K562 (cell line): ENCODE results near the gene PPIL4. TPM values are rescaled to one million over a fixed set of nuclear protein-coding genes. Genes with fewer than 3 reads are reported as not detected.
A peak's percentile ranks its signal among the peaks of the same experiment; 100 is the strongest.

Source experiments
- ATAC-seq: fragments of 200-7000 bp; cut with Tn5 transposase; 3 replicates; pipeline ENCODE4 v1.9.1; 2020; ENCODE audit warnings: moderate library complexity
- BruUV-seq: library from RNA; stranded (reverse); fragments of 400-500 nt; replicated peaks from 2 replicates; lab custom pipeline; 2021; lab: Mats Ljungman, UMichigan
- CTCF ChIA-PET: fragments of 300-600 bp; formaldehyde crosslinking; extraction: SDS; loops from one replicate; lab custom pipeline; 2021; ENCODE audit warnings: low intra/inter-chr PET ratio; lab: Yijun Ruan, JAX
- POLR2A ChIA-PET: fragments of 300-600, 350-650 bp; sonication (Branson Sonifier 250); formaldehyde crosslinking; extraction: SDS; loops from one replicate; lab custom pipeline; 2021; ENCODE audit warnings: antibody characterized with exemption, inconsistent platforms; lab: Yijun Ruan, JAX
- DNase-seq, 4 experiments: peaks; one replicate each; pipeline versions ENCODE4 v3.0.0 to v3.0.0-alpha.2; 2011 to 2018; ENCODE audit warnings: low spot score in 3 of 4, mixed read lengths in 3 of 4; ENCODE audit errors: extremely low read depth in 1 of 4
- FAIRE-seq: peaks from 2 replicates; lab custom pipeline; 2011; peaks lifted over from hg19 to GRCh38; lab: Jason Lieb, UNC
- H2AFZ ChIP-seq: 2 replicates; pipeline ENCODE4 v1.6.0; 2011; ENCODE audit warnings: low read depth, low read length, control low read depth, inconsistent platforms
- H3K27ac ChIP-seq: fragments of 200-600 bp; 3 replicates; pipeline ENCODE4 v1.8.0; 2011; ENCODE audit warnings: low read depth, mild to moderate bottlenecking, control low read depth, inconsistent platforms, low read length, moderate library complexity, mixed read lengths; ENCODE audit errors: extremely low read depth
- H3K27me3 ChIP-seq, 2 experiments: fragments of 300-600 bp in 1 of 2; 2 replicates in 1 of 2; 3 replicates in 1 of 2; pipeline versions ENCODE4 v1.6.0 to v1.8.0; 2011; ENCODE audit warnings: inconsistent platforms in 2 of 2, low read length in 2 of 2, mild to moderate bottlenecking in 1 of 2, mixed read lengths in 1 of 2, moderate library complexity in 1 of 2; ENCODE audit not compliant: control insufficient read depth in 2 of 2, insufficient read depth in 2 of 2
- H3K36me3 ChIP-seq: fragments of 300-600 bp; 3 replicates; pipeline ENCODE4 v1.8.0; 2011; ENCODE audit warnings: mild to moderate bottlenecking, low read length, inconsistent platforms; ENCODE audit not compliant: control insufficient read depth, insufficient read depth
- H3K4me1 ChIP-seq, 2 experiments: fragments of 200-600 bp in 1 of 2; replicated peaks in 1 of 2; 2 replicates in 1 of 2; 3 replicates in 1 of 2; pipeline versions ENCODE4 v1.5.1 to v1.8.0; 2011; ENCODE audit warnings: inconsistent platforms in 2 of 2, low read length in 2 of 2, mild to moderate bottlenecking in 1 of 2, mixed read lengths in 1 of 2, moderate library complexity in 1 of 2; ENCODE audit not compliant: control insufficient read depth in 2 of 2, insufficient read depth in 2 of 2
- H3K4me2 ChIP-seq: 2 replicates; pipeline ENCODE4 v1.6.1; 2011; ENCODE audit warnings: low read length, control low read depth, inconsistent platforms, mixed read lengths; ENCODE audit not compliant: insufficient read depth
- H3K4me3 ChIP-seq: fragments of 200-600 bp; sonication (generic), shearing (Covaris generic); 2 replicates; pipeline ENCODE4 v1.5.1; 2016; ENCODE audit warnings: control low read depth, inconsistent platforms
- H3K79me2 ChIP-seq: fragments of 200-600 bp; 3 replicates; pipeline ENCODE4 v1.8.0; 2011; ENCODE audit warnings: low read length, inconsistent platforms; ENCODE audit not compliant: control insufficient read depth, insufficient read depth
- H3K9ac ChIP-seq, 2 experiments: 2 replicates each; pipeline versions ENCODE4 v1.6.0 to v1.6.1; 2011; ENCODE audit warnings: low read depth in 2 of 2, low read length in 2 of 2, control low read depth in 1 of 2, inconsistent platforms in 1 of 2, mild to moderate bottlenecking in 1 of 2, mixed read lengths in 1 of 2; ENCODE audit not compliant: insufficient read depth in 1 of 2
- H3K9me1 ChIP-seq: one replicate; pipeline ENCODE4 v1.6.0; 2011; ENCODE audit warnings: inconsistent platforms, mild to moderate bottlenecking, low read length, moderate library complexity; ENCODE audit not compliant: control insufficient read depth, insufficient read depth
- H3K9me3 ChIP-seq: replicated peaks from 2 replicates; pipeline ENCODE4 v1.5.1; 2011; ENCODE audit warnings: low read depth, low read length, inconsistent platforms; ENCODE audit not compliant: control insufficient read depth, insufficient read depth
- H4K20me1 ChIP-seq: replicated peaks from 2 replicates; pipeline ENCODE4 v1.6.1; 2011; ENCODE audit warnings: low read length, inconsistent platforms, mixed read lengths; ENCODE audit not compliant: control insufficient read depth, insufficient read depth
- C11orf30 ChIP-seq: fragments of 450-650 bp; IDR thresholded peaks from 2 replicates; pipeline ENCODE4 v1.6.1; 2016; ENCODE audit warnings: low read depth, mild to moderate bottlenecking
- CBFA2T3 ChIP-seq: fragments of 450-650 bp; IDR thresholded peaks from 2 replicates; pipeline ENCODE4 v1.6.1; 2017
- CREBBP ChIP-seq: IDR thresholded peaks from one replicate; pipeline ENCODE4 v1.6.1; 2012; ENCODE audit warnings: low read depth, mild to moderate bottlenecking, control low read depth, inconsistent platforms, low read length
- DIDO1 ChIP-seq: fragments of 450-650 bp; IDR thresholded peaks from 2 replicates; pipeline ENCODE4 v1.6.1; 2016; ENCODE audit warnings: low read depth, missing biosample characterization, missing genetic modification characterization
- FOSL1 ChIP-seq: fragments of 200-800 bp; sonication (Bioruptor generic); conservative IDR thresholded peaks from 2 replicates; pipeline ENCODE4 v1.6.1; 2016; ENCODE audit warnings: missing genetic modification characterization, missing compliant biosample characterization
- HINFP ChIP-seq: fragments of 450-650 bp; conservative IDR thresholded peaks from 2 replicates; pipeline ENCODE4 v1.6.1; 2016; ENCODE audit warnings: missing genetic modification characterization, low read depth, mild to moderate bottlenecking, control low read depth, missing compliant biosample characterization
- LEF1 ChIP-seq: fragments of 450-650 bp; IDR thresholded peaks from 2 replicates; pipeline ENCODE4 v1.6.1; 2016; ENCODE audit warnings: mild to moderate bottlenecking
- MEIS2 ChIP-seq: fragments of 450-650 bp; IDR thresholded peaks from 2 replicates; pipeline ENCODE4 v1.6.1; 2014; ENCODE audit warnings: mild to moderate bottlenecking; ENCODE audit not compliant: partially characterized antibody
- ZNF274 ChIP-seq: IDR thresholded peaks from 2 replicates; pipeline ENCODE4 v1.6.1; 2011; ENCODE audit warnings: low read depth, mild to moderate bottlenecking, low read length, moderate library complexity, borderline replicate concordance
- WGBS: fragments of 100-300 bp; shearing (Covaris generic); methylation state at CpG from one replicate; pipeline ENCODE4 v1.1.6; 2016; ENCODE audit warnings: low coverage, mixed read lengths; ENCODE audit not compliant: insufficient coverage; ENCODE audit errors: missing lambda C conversion rate; 5-methylcytosine and 5-hydroxymethylcytosine counted together
- in situ Hi-C: fragments of 300-500 bp; cut with MboI; formaldehyde crosslinking; loops from 4 replicates; pipeline ENCODE4 v1.15.0; 2018; ENCODE audit warnings: inconsistent platforms, mixed read lengths
- intact Hi-C: fragments of 100-400 bp; cut with micrococcal nuclease; formaldehyde crosslinking; loops from 2 replicates; pipeline ENCODE4 v1.14.2; 2022
- polyA plus RNA-seq, 8 experiments: library from polyadenylated mRNA; depleted of rRNA in 4 of 8; stranded (reverse) in 5 of 8; unstranded in 3 of 8; fragments of >200 nt; fragmentation: Nextera tagmentation in 2 of 8; fragmentation: Illumina TruSeq in 1 of 8; extraction: Ambion mirVana in 2 of 8; extraction: Trizol in 1 of 8; gene quantifications; 2 replicates each; pipeline versions ENCODE4 v1.2.1 to v1.2.3, GENCODE V29; 2011 to 2014; ENCODE audit warnings: inconsistent platforms in 1 of 8, missing spikeins in 1 of 8
- total RNA-seq, 7 experiments: library from RNA; depleted of rRNA in 6 of 7; stranded (reverse); fragments of >200 nt in 6 of 7; fragmentation: Illumina TruSeq in 2 of 7; extraction: Trizol in 2 of 7; gene quantifications; 2 replicates each; pipeline versions ENCODE4 v1.2.1 to v1.2.3, GENCODE V29; 2011 to 2021; ENCODE audit warnings: low replicate concordance in 1 of 7
- TF ChIP-seq, protein P1 (sequence below), 2 experiments: fragments of 200-800 bp in 1 of 2; sonication (Bioruptor generic) in 1 of 2; sonication (generic) in 1 of 2; formaldehyde crosslinking in 1 of 2; IDR thresholded peaks in 1 of 2; conservative IDR thresholded peaks in 1 of 2; 2 replicates each; pipeline versions ENCODE4 v1.5.0 to v1.6.1; 2016 to 2020; ENCODE audit warnings: missing compliant biosample characterization in 1 of 2, missing genetic modification characterization in 1 of 2, missing genetic modification reagents in 1 of 2

PPIL4 gene
- total and polyA plus RNA-seq, 9 of the 15 experiments (the other 6 are each of a cell fraction or from before 2014, with no cell fraction given): 14.5 to 55.2 (median 45.9) TPM

DNA sequence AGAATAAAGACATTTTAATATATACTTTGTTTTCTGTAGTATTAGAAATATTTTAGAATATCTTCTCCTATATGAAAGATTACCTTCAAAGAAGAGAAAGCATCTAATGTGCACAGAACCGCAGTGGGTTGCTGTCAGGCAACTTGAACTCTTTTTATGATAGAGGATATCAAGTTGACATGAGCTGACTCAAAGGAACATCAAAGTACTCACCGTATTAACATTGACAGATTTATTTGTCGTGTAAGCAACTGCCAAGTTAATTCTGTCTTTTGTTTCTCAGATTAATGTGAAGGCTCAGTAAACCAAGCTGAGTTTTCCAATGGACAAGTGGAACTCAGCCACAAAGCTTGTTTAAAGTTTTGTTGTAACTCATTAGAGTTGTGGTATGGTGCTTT, 18.1 kb upstream of the PPIL4 start:
- Histone ChIP-seq H3K9me1 (no peaks in the 10 kb centered on the region), H3K4me2 (no peak overlapping the region), H3K27ac (no peak overlapping the region), H3K9me3 (no peaks in the 10 kb centered on the region), H3K4me3 (no peak overlapping the region), H4K20me1 (peaks cover 4% of the 10 kb centered on the region; the same call in 1 of the 2 replicates), H3K4me1 (peaks cover 6 to 17% of the 10 kb centered on the region in 2 experiments; a peak in 4 of 5 replicates), H3K9ac (no peak overlapping the region), H3K27me3 (no peaks in the 10 kb centered on the region), H3K79me2 (peaks cover 24% of the 10 kb centered on the region), H2AFZ (peak overlapping the region; percentile 54), H3K36me3 (no peaks in the 10 kb centered on the region)
- WGBS: 14% methylated on average over 3 of the region's 3 CpGs
- ChIA-PET CTCF (interaction anchor here (0.6 kb wide), 1 partner anchor 270 kb away, joined by 6 read pairs; no protein-coding TSS in a partner anchor), POLR2A (interaction anchor here (0.6 to 6.1 kb wide), 4 partner anchors 13 to 398 kb away, joined by 3 to 34 read pairs (median 12); partner anchors contain the start of gene PPIL4)
- in situ Hi-C loops: no loop called here
- no TSS peak for BruUV-seq
- FAIRE-seq (no peak), DNase-seq (no peak), ATAC-seq (no peak)
- TF ChIP-seq, protein P1, sequence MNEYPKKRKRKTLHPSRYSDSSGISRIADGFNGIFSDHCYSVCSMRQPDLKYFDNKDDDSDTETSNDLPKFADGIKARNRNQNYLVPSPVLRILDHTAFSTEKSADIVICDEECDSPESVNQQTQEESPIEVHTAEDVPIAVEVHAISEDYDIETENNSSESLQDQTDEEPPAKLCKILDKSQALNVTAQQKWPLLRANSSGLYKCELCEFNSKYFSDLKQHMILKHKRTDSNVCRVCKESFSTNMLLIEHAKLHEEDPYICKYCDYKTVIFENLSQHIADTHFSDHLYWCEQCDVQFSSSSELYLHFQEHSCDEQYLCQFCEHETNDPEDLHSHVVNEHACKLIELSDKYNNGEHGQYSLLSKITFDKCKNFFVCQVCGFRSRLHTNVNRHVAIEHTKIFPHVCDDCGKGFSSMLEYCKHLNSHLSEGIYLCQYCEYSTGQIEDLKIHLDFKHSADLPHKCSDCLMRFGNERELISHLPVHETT (CRISPR knock-in tag; conservative IDR thresholded peaks at IDR 0.05 in 1 of 2, IDR thresholded peaks at IDR 0.05 in 1 of 2): no peak
- TF ChIP-seq ZNF274: no peak
- TF ChIP-seq HINFP (tag): no peak
- peak; percentile 18; the same call in 1 of the 2 replicates for TF ChIP-seq FOSL1 (tag)
- peak; percentile 57; the same call in 1 of the 2 replicates for TF ChIP-seq LEF1
- peak; percentile 10; the same call in 1 of the 2 replicates for TF ChIP-seq C11orf30
- TF ChIP-seq DIDO1: no peak
- peak; percentile 64 for TF ChIP-seq MEIS2
- no peak for TF ChIP-seq CREBBP
- TF ChIP-seq CBFA2T3: no peak
- intact Hi-C loops: loop anchor here (10.0 kb wide), 2 partner anchors 301 to 441 kb away; partner anchors contain the start of gene LRP11
